ENCODE data around the gene OR2T10. TPM values are rescaled to one million over a fixed set of nuclear protein-coding genes. Genes with fewer than 3 reads are reported as not detected.

OR2T10 gene
- total RNA-seq, 1 experiment from 2014 or later, result not detected

Other genes starting within 250 kb of the OR2T10 start
- not detected for gene OR14C36, start 248.9 kb downstream of the OR2T10 start, total RNA-seq (2021; ENCODE audit: unreplicated experiment)
- not detected for gene OR2T4, start 236.0 kb downstream of the OR2T10 start, total RNA-seq (2021; ENCODE audit: unreplicated experiment)
- not detected for gene OR2T6, start 222.0 kb downstream of the OR2T10 start, total RNA-seq (2021; ENCODE audit: unreplicated experiment)
- gene OR2T1, start 194.7 kb downstream of the OR2T10 start, total RNA-seq (2021; ENCODE audit: unreplicated experiment), result not detected
- gene OR2T2, start 152.1 kb downstream of the OR2T10 start, total RNA-seq (2021; ENCODE audit: unreplicated experiment), result not detected
- gene OR2T3, start 124.3 kb downstream of the OR2T10 start, total RNA-seq (2021; ENCODE audit: unreplicated experiment), result not detected
- not detected for gene OR2T5, start 109.1 kb downstream of the OR2T10 start, total RNA-seq (2021; ENCODE audit: unreplicated experiment)
- not detected for gene OR2G6, start 89.6 kb downstream of the OR2T10 start, total RNA-seq (2021; ENCODE audit: unreplicated experiment)
- gene OR2T29, start 34.9 kb downstream of the OR2T10 start, total RNA-seq (2021; ENCODE audit: unreplicated experiment), result not detected
- not detected for gene OR2T34, start 22.9 kb downstream of the OR2T10 start, total RNA-seq (2021; ENCODE audit: unreplicated experiment)
- gene OR2T11, start 37.4 kb upstream of the OR2T10 start, total RNA-seq (2021; ENCODE audit: unreplicated experiment), result not detected
- not detected for gene OR2T35, start 47.6 kb upstream of the OR2T10 start, total RNA-seq (2021; ENCODE audit: unreplicated experiment)
- not detected for gene OR2T27, start 57.8 kb upstream of the OR2T10 start, total RNA-seq (2021; ENCODE audit: unreplicated experiment)
- not detected for gene OR14I1, start 105.1 kb upstream of the OR2T10 start, total RNA-seq (2021; ENCODE audit: unreplicated experiment)
- gene LYPD8, start 158.1 kb upstream of the OR2T10 start, total RNA-seq (2021; ENCODE audit: unreplicated experiment), result not detected
- gene SH3BP5L, start 228.2 kb upstream of the OR2T10 start, total RNA-seq (2021; ENCODE audit: unreplicated experiment), result 23.9 TPM
- 36.2 TPM for gene ZNF672, start 240.5 kb upstream of the OR2T10 start, total RNA-seq (2021; ENCODE audit: unreplicated experiment)